ENCODE data around the gene PROB1. TPM values are rescaled to one million over a fixed set of nuclear protein-coding genes. Genes with fewer than 3 reads are reported as not detected.
"Not testable (repeated sequence)": the region's sequence is repeated elsewhere in the genome, so short reads cannot be mapped to it uniquely, and the experiment has no call there.

Gene PROB1
- total and polyA plus RNA-seq, 4 donors, result 1.4 to 7.1 (median 3.6) TPM

DNA sequence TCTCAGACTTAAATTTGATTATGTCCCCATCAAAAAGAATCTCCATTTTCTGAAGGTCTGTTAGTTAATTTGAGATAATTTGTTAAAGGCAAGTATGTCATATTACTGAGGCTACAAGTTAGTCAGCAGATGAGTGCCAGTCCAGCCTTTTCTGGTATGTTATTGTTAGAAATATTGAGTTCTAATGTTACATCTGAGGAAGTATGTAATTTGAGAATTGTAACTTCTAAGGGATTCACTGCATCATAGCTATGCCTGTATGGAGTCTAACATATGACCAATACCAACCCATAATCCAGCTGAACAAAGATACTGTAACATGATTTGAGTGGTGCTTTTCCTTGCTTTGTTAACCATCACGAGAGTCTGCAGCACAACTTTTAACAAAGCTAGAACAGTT, 25.7 kb downstream of the PROB1 start:
- no peaks in the 10 kb centered on the region for H3K9me3 ChIP-seq (ENCODE audit: control insufficient read depth, insufficient read depth, low read length)
- peaks cover 51% of the 10 kb centered on the region for H3K36me3 ChIP-seq (ENCODE audit: control insufficient read depth, insufficient read depth, low read length)
- peaks cover 4% of the 10 kb centered on the region for H3K4me1 ChIP-seq (ENCODE audit: control insufficient read depth, insufficient read depth, low read length)
- no peaks in the 10 kb centered on the region for H3K27me3 ChIP-seq (ENCODE audit: control insufficient read depth, insufficient read depth, low read length)
- H3K27ac ChIP-seq (ENCODE audit: low read depth, low read length), result no peak overlapping the region
- no peak for DNase-seq (ENCODE audit: low read depth in 4 of 6, low spot score in 6 of 6)
- no peak overlapping the region for H3K4me3 ChIP-seq (ENCODE audit: low read depth, low read length)
- no CpG with 5 or more reads among the region's 1 CpG for WGBS (ENCODE audit: insufficient coverage)

- peaks cover 1% of the 10 kb centered on the region for H3K4me1 ChIP-seq (ENCODE audit: control insufficient read depth, insufficient read depth, low read length)
- H3K27me3 ChIP-seq (ENCODE audit: control insufficient read depth, insufficient read depth, low read length), result no peaks in the 10 kb centered on the region
- 69% methylated on average over 2 of the region's 2 CpGs for WGBS (ENCODE audit: insufficient coverage)
- no peaks in the 10 kb centered on the region for H3K9me3 ChIP-seq (ENCODE audit: control insufficient read depth, insufficient read depth, low read length)
- peak in 1 of 6 donors; percentile 43 for DNase-seq (ENCODE audit: low read depth in 4 of 6, low spot score in 6 of 6)
- H3K4me3 ChIP-seq (ENCODE audit: low read depth, low read length), result no peak overlapping the region
- H3K36me3 ChIP-seq (ENCODE audit: control insufficient read depth, insufficient read depth, low read length), result peaks cover 48% of the 10 kb centered on the region
- no peak overlapping the region for H3K27ac ChIP-seq (ENCODE audit: low read depth, low read length)
These were observed 26.3 kb downstream of the PROB1 start for GRCh38 chr5:139368613-139369012.

- WGBS (ENCODE audit: insufficient coverage), result no CpG with 5 or more reads among the region's 2 CpGs
- Histone ChIP-seq H3K27ac (ENCODE audit: low read depth, low read length) (no peak overlapping the region), H3K4me3 (ENCODE audit: low read depth, low read length) (no peak overlapping the region), H3K27me3 (ENCODE audit: control insufficient read depth, insufficient read depth, low read length) (no peaks in the 10 kb centered on the region), H3K36me3 (ENCODE audit: control insufficient read depth, insufficient read depth, low read length) (peaks cover 35% of the 10 kb centered on the region), H3K4me1 (ENCODE audit: control insufficient read depth, insufficient read depth, low read length) (no peaks in the 10 kb centered on the region), H3K9me3 (ENCODE audit: control insufficient read depth, insufficient read depth, low read length) (no peaks in the 10 kb centered on the region)
- DNase-seq (ENCODE audit: low read depth in 4 of 6, low spot score in 6 of 6), result no peak
These were observed 30.4 kb downstream of the PROB1 start for GRCh38 chr5:139364466-139364865.

GRCh38 chr5:139363937-139364336, 31.0 kb downstream of the PROB1 start:
- H3K9me3 ChIP-seq (ENCODE audit: control insufficient read depth, insufficient read depth, low read length), result no peaks in the 10 kb centered on the region
- no peak overlapping the region for H3K4me3 ChIP-seq (ENCODE audit: low read depth, low read length)
- H3K27ac ChIP-seq (ENCODE audit: low read depth, low read length), result no peak overlapping the region
- DNase-seq (ENCODE audit: low read depth in 4 of 6, low spot score in 6 of 6), result no peak
- WGBS (ENCODE audit: insufficient coverage), result 100% methylated on average over 1 of the region's 2 CpGs
- no peaks in the 10 kb centered on the region for H3K27me3 ChIP-seq (ENCODE audit: control insufficient read depth, insufficient read depth, low read length)
- no peaks in the 10 kb centered on the region for H3K4me1 ChIP-seq (ENCODE audit: control insufficient read depth, insufficient read depth, low read length)
- peaks cover 38% of the 10 kb centered on the region for H3K36me3 ChIP-seq (ENCODE audit: control insufficient read depth, insufficient read depth, low read length)

GRCh38 chr5:139361835-139362429, 33.0 kb downstream of the PROB1 start:
- H3K9me3 ChIP-seq (ENCODE audit: control insufficient read depth, insufficient read depth, low read length), result no peaks in the 10 kb centered on the region
- peaks cover 33% of the 10 kb centered on the region for H3K36me3 ChIP-seq (ENCODE audit: control insufficient read depth, insufficient read depth, low read length)
- no peaks in the 10 kb centered on the region for H3K27me3 ChIP-seq (ENCODE audit: control insufficient read depth, insufficient read depth, low read length)
- DNase-seq (ENCODE audit: low read depth in 4 of 6, low spot score in 6 of 6), result no peak
- no peaks in the 10 kb centered on the region for H3K4me1 ChIP-seq (ENCODE audit: control insufficient read depth, insufficient read depth, low read length)
- no peak overlapping the region for H3K4me3 ChIP-seq (ENCODE audit: low read depth, low read length)
- no peak overlapping the region for H3K27ac ChIP-seq (ENCODE audit: low read depth, low read length)
- no CpG with 5 or more reads among the region's 6 CpGs for WGBS (ENCODE audit: insufficient coverage)

GRCh38 chr5:139360384-139360783, 34.5 kb downstream of the PROB1 start:
- Histone ChIP-seq H3K27ac (ENCODE audit: low read depth, low read length) (no peak overlapping the region), H3K4me1 (ENCODE audit: control insufficient read depth, insufficient read depth, low read length) (no peaks in the 10 kb centered on the region), H3K9me3 (ENCODE audit: control insufficient read depth, insufficient read depth, low read length) (no peaks in the 10 kb centered on the region), H3K36me3 (ENCODE audit: control insufficient read depth, insufficient read depth, low read length) (peaks cover 22% of the 10 kb centered on the region), H3K27me3 (ENCODE audit: control insufficient read depth, insufficient read depth, low read length) (no peaks in the 10 kb centered on the region), H3K4me3 (ENCODE audit: low read depth, low read length) (no peak overlapping the region)
- 100% methylated on average over 3 of the region's 4 CpGs for WGBS (ENCODE audit: insufficient coverage)
- DNase-seq (ENCODE audit: low read depth in 4 of 6, low spot score in 6 of 6), result no peak

GRCh38 chr5:139358064-139358463, 36.8 kb downstream of the PROB1 start:
- H3K27ac ChIP-seq (ENCODE audit: low read depth, low read length), result no peak overlapping the region
- H3K36me3 ChIP-seq (ENCODE audit: control insufficient read depth, insufficient read depth, low read length), result peaks cover 15% of the 10 kb centered on the region
- H3K4me3 ChIP-seq (ENCODE audit: low read depth, low read length), result no peak overlapping the region
- DNase-seq (ENCODE audit: low read depth in 4 of 6, low spot score in 6 of 6), result no peak
- H3K4me1 ChIP-seq (ENCODE audit: control insufficient read depth, insufficient read depth, low read length), result no peaks in the 10 kb centered on the region
- H3K9me3 ChIP-seq (ENCODE audit: control insufficient read depth, insufficient read depth, low read length), result no peaks in the 10 kb centered on the region
- H3K27me3 ChIP-seq (ENCODE audit: control insufficient read depth, insufficient read depth, low read length), result no peaks in the 10 kb centered on the region

GRCh38 chr5:139355900-139356299, 39.0 kb downstream of the PROB1 start:
- not testable (repeated sequence) for H3K27ac ChIP-seq (ENCODE audit: low read depth, low read length); H3K9me3 ChIP-seq (ENCODE audit: control insufficient read depth, insufficient read depth, low read length); H3K4me3 ChIP-seq (ENCODE audit: low read depth, low read length); H3K4me1 ChIP-seq (ENCODE audit: control insufficient read depth, insufficient read depth, low read length); H3K27me3 ChIP-seq (ENCODE audit: control insufficient read depth, insufficient read depth, low read length); DNase-seq (ENCODE audit: low read depth in 4 of 6, low spot score in 6 of 6)
- 94% methylated on average over 7 of the region's 8 CpGs for WGBS (ENCODE audit: insufficient coverage)
- peaks cover 15% of the 10 kb centered on the region for H3K36me3 ChIP-seq (ENCODE audit: control insufficient read depth, insufficient read depth, low read length)

DNA sequence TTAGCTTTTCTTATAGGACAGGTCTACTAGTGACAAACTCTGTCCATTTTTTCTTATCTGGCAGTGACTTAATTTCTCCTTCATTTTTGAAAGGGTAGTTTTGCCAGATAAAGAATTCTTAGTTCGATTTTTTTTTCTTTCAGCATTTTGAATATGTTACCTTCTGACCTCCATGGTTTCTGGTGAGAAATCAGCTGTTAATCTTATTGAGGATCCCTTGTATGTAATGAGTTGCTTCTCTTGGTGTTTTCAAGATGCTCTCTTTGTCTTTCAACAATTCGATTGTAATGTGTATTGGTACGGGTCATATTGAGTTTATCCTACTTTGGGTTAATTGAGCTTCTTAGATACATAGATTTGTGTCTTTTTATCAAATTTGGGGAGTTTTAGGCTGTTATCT, 40.7 kb downstream of the PROB1 start:
- Histone ChIP-seq H3K9me3 (ENCODE audit: control insufficient read depth, insufficient read depth, low read length) (no peaks in the 10 kb centered on the region), H3K4me1 (ENCODE audit: control insufficient read depth, insufficient read depth, low read length) (no peaks in the 10 kb centered on the region)
- WGBS (ENCODE audit: insufficient coverage), result no CpG with 5 or more reads among the region's 3 CpGs

GRCh38 chr5:139347863-139348262, 47.0 kb downstream of the PROB1 start:
- H3K9me3 ChIP-seq (ENCODE audit: control insufficient read depth, insufficient read depth, low read length); DNase-seq (ENCODE audit: low read depth in 4 of 6, low spot score in 6 of 6); H3K4me1 ChIP-seq (ENCODE audit: control insufficient read depth, insufficient read depth, low read length); H3K4me3 ChIP-seq (ENCODE audit: low read depth, low read length); H3K27me3 ChIP-seq (ENCODE audit: control insufficient read depth, insufficient read depth, low read length); H3K27ac ChIP-seq (ENCODE audit: low read depth, low read length): not testable (repeated sequence)
- H3K36me3 ChIP-seq (ENCODE audit: control insufficient read depth, insufficient read depth, low read length), result peaks cover 13% of the 10 kb centered on the region
- 93% methylated on average over 4 of the region's 9 CpGs for WGBS (ENCODE audit: insufficient coverage)

More for the DNA sequence above, 40.7 kb downstream of the PROB1 start:
- DNase-seq (ENCODE audit: low read depth in 4 of 6, low spot score in 6 of 6), result no peak
- Histone ChIP-seq H3K36me3 (ENCODE audit: control insufficient read depth, insufficient read depth, low read length) (peaks cover 10% of the 10 kb centered on the region), H3K27me3 (ENCODE audit: control insufficient read depth, insufficient read depth, low read length) (no peaks in the 10 kb centered on the region), H3K27ac (ENCODE audit: low read depth, low read length) (no peak overlapping the region), H3K4me3 (ENCODE audit: low read depth, low read length) (no peak overlapping the region)

All from spinal cord (tissue), 10 donors.